ENCODE data around the gene TNFSF15. TPM values are rescaled to one million over a fixed set of nuclear protein-coding genes. Genes with fewer than 3 reads are reported as not detected.

TNFSF15 gene
- total RNA-seq, 2 experiments from 2014 or later = 0.06 to 0.16 TPM

Other genes with a start within 250 kb of the TNFSF15 start
- gene ATP6V1G1, start 218.3 kb downstream of the TNFSF15 start, total RNA-seq = 10 to 100 TPM; 62.4 to 66.7 TPM
- 10 to 100 TPM; 19.7 to 21.5 TPM for gene TMEM268, start 194.7 kb downstream of the TNFSF15 start, total RNA-seq
- gene TEX53, start 148.2 kb downstream of the TNFSF15 start, total RNA-seq = not detected
- 1 to 10 TPM in 1 of 2 experiments, under 1 TPM in 1; 0.73 to 1.6 TPM for gene TEX48, start 123.8 kb downstream of the TNFSF15 start, total RNA-seq
- 10 to 100 TPM; 30.3 to 34.5 TPM for gene TNFSF8, start 124.6 kb upstream of the TNFSF15 start, total RNA-seq